ENCODE measurements around the gene KCNQ2.

KCNQ2 gene

GRCh38 chr20:63411898-63412631 lies 60.4 kb downstream of the KCNQ2 start:
- Histone ChIP-seq H4K8ac (ENCODE audit: low read depth, low read length) (no peak overlapping the region), H2BK15ac (ENCODE audit: low read length) (no peak overlapping the region), H2AFZ (ENCODE audit: low read length) (no peak overlapping the region), H2BK12ac (ENCODE audit: low read length) (no peak overlapping the region), H2BK5ac (ENCODE audit: low read length) (peak overlapping the region; percentile 53), H3K4me2 (ENCODE audit: insufficient read depth, low read length, poor library complexity, severe bottlenecking) (no peak overlapping the region), H3K36me3 (replicated peaks in 1 of 2; ENCODE audit: control insufficient read depth in 2 of 2, insufficient read depth in 2 of 2, low read length in 2 of 2) (peaks cover 2 to 3% of the 10 kb centered on the region in 2 donors), H2AK5ac (ENCODE audit: low read depth, low read length) (no peak overlapping the region), H2BK120ac (ENCODE audit: low read depth, low read length) (no peak overlapping the region), H4K91ac (ENCODE audit: low read depth, low read length, poor library complexity) (no peak overlapping the region), H3K14ac (ENCODE audit: low read length) (no peak overlapping the region), H3K27me3 (ENCODE audit: control insufficient read depth in 3 of 3, insufficient read depth in 3 of 3, low read depth in 1 of 3, low read length in 3 of 3) (no peaks in the 10 kb centered on the region), H3K27ac (replicated peaks; ENCODE audit: low read length) (no peak overlapping the region), H3K23ac (ENCODE audit: low read depth, low read length, poor library complexity) (no peak overlapping the region), H3K9ac (ENCODE audit: low read depth, low read length, poor library complexity) (peak overlapping the region; percentile 17), H3K9me3 (replicated peaks in 1 of 2; ENCODE audit: control insufficient read depth in 2 of 2, insufficient read depth in 1 of 2, low read depth in 1 of 2, low read length in 2 of 2) (peaks cover 0 to 2% of the 10 kb centered on the region in 2 donors), H3K4me3 (ENCODE audit: low read length in 2 of 2) (no peak overlapping the region), H3K79me1 (ENCODE audit: low read depth, low read length) (no peaks in the 10 kb centered on the region), H3K18ac (ENCODE audit: low read length) (no peak overlapping the region), H3K4me1 (ENCODE audit: control insufficient read depth in 2 of 2, insufficient read depth in 1 of 2, low read depth in 1 of 2, low read length in 2 of 2) (peaks cover 5 to 11% of the 10 kb centered on the region in 2 donors), H3K4ac (ENCODE audit: low read length) (no peak overlapping the region)
- WGBS, 2 donors (ENCODE audit: extremely low coverage in 2 of 2, insufficient read length in 2 of 2, insufficient replicate concordance in 1 of 2) = no CpG with 5 or more reads among the region's 39 CpGs
- no peak for DNase-seq (ENCODE audit: low spot score)

DNA sequence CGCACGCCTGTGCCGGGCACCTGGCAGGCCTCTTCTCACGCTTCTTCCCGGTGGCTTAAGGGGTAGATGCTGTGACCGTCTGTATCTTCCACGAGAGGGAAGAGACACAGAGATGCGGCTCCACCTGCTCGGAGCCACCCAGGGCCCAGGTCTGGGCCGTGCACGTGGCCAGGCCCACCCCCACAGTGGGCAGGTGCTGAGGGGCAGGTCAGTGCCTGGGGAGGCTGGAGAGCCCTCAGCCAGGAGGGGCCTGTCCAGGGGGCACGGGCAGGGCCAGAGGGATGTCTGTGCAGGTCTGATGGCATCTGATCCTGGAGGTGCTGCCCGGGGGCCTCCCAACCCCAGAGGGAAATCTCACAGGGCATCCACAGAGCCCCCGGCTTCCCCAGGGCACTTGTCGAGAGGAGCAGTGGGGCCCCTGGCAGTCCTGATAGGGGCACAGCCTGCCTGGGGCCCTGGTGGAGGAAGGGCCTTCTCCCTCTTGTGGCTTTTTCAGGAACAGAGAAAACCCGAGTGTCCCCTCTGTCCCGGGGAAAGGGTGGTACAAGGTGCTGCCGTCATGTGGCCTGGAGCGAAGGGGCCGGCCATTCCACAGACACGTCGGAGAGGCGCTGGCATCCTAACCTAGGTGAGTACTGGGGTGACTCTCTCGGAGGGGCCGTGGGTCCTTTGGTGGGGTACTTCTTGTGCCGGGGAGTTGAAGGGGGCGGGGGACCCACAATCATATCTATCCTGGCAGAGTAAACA lies 61.1 kb downstream of the KCNQ2 start:
- Histone ChIP-seq H2AFZ (ENCODE audit: low read length) (no peak overlapping the region), H3K27ac (replicated peaks; ENCODE audit: low read length) (no peak overlapping the region), H3K14ac (ENCODE audit: low read length) (no peak overlapping the region), H4K91ac (ENCODE audit: low read depth, low read length, poor library complexity) (no peak overlapping the region), H3K18ac (ENCODE audit: low read length) (peak overlapping the region; percentile 71), H2BK12ac (ENCODE audit: low read length) (peak overlapping the region; percentile 41), H2BK120ac (ENCODE audit: low read depth, low read length) (no peak overlapping the region), H3K23ac (ENCODE audit: low read depth, low read length, poor library complexity) (peak overlapping the region; percentile 73), H3K36me3 (replicated peaks in 1 of 2; ENCODE audit: control insufficient read depth in 2 of 2, insufficient read depth in 2 of 2, low read length in 2 of 2) (peaks cover 2 to 3% of the 10 kb centered on the region in 2 donors), H3K27me3 (ENCODE audit: control insufficient read depth in 3 of 3, insufficient read depth in 3 of 3, low read depth in 1 of 3, low read length in 3 of 3) (no peaks in the 10 kb centered on the region), H3K4me3 (ENCODE audit: low read length in 2 of 2) (no peak overlapping the region), H3K4me1 (ENCODE audit: control insufficient read depth in 2 of 2, insufficient read depth in 1 of 2, low read depth in 1 of 2, low read length in 2 of 2) (peaks cover 2 to 11% of the 10 kb centered on the region in 2 donors), H3K79me1 (ENCODE audit: low read depth, low read length) (no peaks in the 10 kb centered on the region), H3K4ac (ENCODE audit: low read length) (no peak overlapping the region), H2BK5ac (ENCODE audit: low read length) (peak overlapping the region; percentile 13), H3K9me3 (replicated peaks in 1 of 2; ENCODE audit: control insufficient read depth in 2 of 2, insufficient read depth in 1 of 2, low read depth in 1 of 2, low read length in 2 of 2) (peaks cover 0 to 2% of the 10 kb centered on the region in 2 donors), H3K9ac (ENCODE audit: low read depth, low read length, poor library complexity) (no peak overlapping the region), H4K8ac (ENCODE audit: low read depth, low read length) (no peak overlapping the region), H2AK5ac (ENCODE audit: low read depth, low read length) (peak overlapping the region; percentile 70), H2BK15ac (ENCODE audit: low read length) (no peak overlapping the region), H3K4me2 (ENCODE audit: insufficient read depth, low read length, poor library complexity, severe bottlenecking) (no peak overlapping the region)
- DNase-seq (ENCODE audit: low spot score) = no peak
- no CpG with 5 or more reads among the region's 27 CpGs for WGBS, 2 donors (ENCODE audit: extremely low coverage in 2 of 2, insufficient read length in 2 of 2, insufficient replicate concordance in 1 of 2)

GRCh38 chr20:63409834-63410435 lies 62.5 kb downstream of the KCNQ2 start:
- peak overlapping the region; percentile 43 for H4K8ac ChIP-seq (ENCODE audit: low read depth, low read length)
- peak overlapping the region; percentile 55 for H3K23ac ChIP-seq (ENCODE audit: low read depth, low read length, poor library complexity)
- H3K36me3 ChIP-seq (replicated peaks in 1 of 2; ENCODE audit: control insufficient read depth in 2 of 2, insufficient read depth in 2 of 2, low read length in 2 of 2) = peaks cover 2 to 3% of the 10 kb centered on the region in 2 donors
- H2BK120ac ChIP-seq (ENCODE audit: low read depth, low read length) = no peak overlapping the region
- H2AFZ ChIP-seq (ENCODE audit: low read length) = no peak overlapping the region
- no peaks in the 10 kb centered on the region for H3K27me3 ChIP-seq (ENCODE audit: control insufficient read depth in 3 of 3, insufficient read depth in 3 of 3, low read depth in 1 of 3, low read length in 3 of 3)
- peaks cover 2 to 11% of the 10 kb centered on the region in 2 donors for H3K4me1 ChIP-seq (ENCODE audit: control insufficient read depth in 2 of 2, insufficient read depth in 1 of 2, low read depth in 1 of 2, low read length in 2 of 2)
- peak overlapping the region; percentile 83 for H3K18ac ChIP-seq (ENCODE audit: low read length)
- no CpG with 5 or more reads among the region's 23 CpGs for WGBS, 2 donors (ENCODE audit: extremely low coverage in 2 of 2, insufficient read length in 2 of 2, insufficient replicate concordance in 1 of 2)
- H3K9me3 ChIP-seq (replicated peaks in 1 of 2; ENCODE audit: control insufficient read depth in 2 of 2, insufficient read depth in 1 of 2, low read depth in 1 of 2, low read length in 2 of 2) = peaks cover 0 to 2% of the 10 kb centered on the region in 2 donors
- H3K27ac ChIP-seq (replicated peaks; ENCODE audit: low read length) = no peak overlapping the region
- H4K91ac ChIP-seq (ENCODE audit: low read depth, low read length, poor library complexity) = no peak overlapping the region
- no peak overlapping the region for H3K9ac ChIP-seq (ENCODE audit: low read depth, low read length, poor library complexity)
- no peak overlapping the region for H3K4ac ChIP-seq (ENCODE audit: low read length)
- H3K4me3 ChIP-seq (ENCODE audit: low read length in 2 of 2) = no peak overlapping the region
- no peaks in the 10 kb centered on the region for H3K79me1 ChIP-seq (ENCODE audit: low read depth, low read length)
- peak overlapping the region; percentile 95 for H2AK5ac ChIP-seq (ENCODE audit: low read depth, low read length)
- peak overlapping the region; percentile 82 for H2BK5ac ChIP-seq (ENCODE audit: low read length)
- no peak for DNase-seq (ENCODE audit: low spot score)
- peak overlapping the region; percentile 75 for H2BK12ac ChIP-seq (ENCODE audit: low read length)
- no peak overlapping the region for H3K14ac ChIP-seq (ENCODE audit: low read length)
- no peak overlapping the region for H3K4me2 ChIP-seq (ENCODE audit: insufficient read depth, low read length, poor library complexity, severe bottlenecking)
- no peak overlapping the region for H2BK15ac ChIP-seq (ENCODE audit: low read length)

Measured in neuronal stem cell (in vitro differentiated cells).